Testis (tissue), 3 donors: ENCODE data around the gene NAT16. TPM values are rescaled to one million over a fixed set of nuclear protein-coding genes. Genes with fewer than 3 reads are reported as not detected.

Source experiments
- DNase-seq: peaks from one replicate; pipeline ENCODE4 v3.0.0-alpha.2; 2019
- H3K27ac ChIP-seq, 2 donors: fragments of 200-600 bp; sonication (generic); one replicate each; pipeline ENCODE4 v1.5.1; 2019
- H3K27me3 ChIP-seq: fragments of 200-600 bp; sonication (generic); one replicate; pipeline ENCODE4 v1.5.1; 2019
- H3K36me3 ChIP-seq: fragments of 200-600 bp; sonication (generic); one replicate; pipeline ENCODE4 v1.5.1; 2017; ENCODE audit warnings: low read depth; ENCODE audit errors: missing control alignments
- H3K4me1 ChIP-seq: fragments of 200-600 bp; sonication (generic); one replicate; pipeline ENCODE4 v1.5.1; 2019
- H3K4me3 ChIP-seq, 2 donors: fragments of 200-600 bp; sonication (generic); one replicate each; pipeline ENCODE4 v1.5.1; 2017 to 2019
- H3K9me3 ChIP-seq: fragments of 200-600 bp; sonication (generic); one replicate; pipeline ENCODE4 v1.5.1; 2017
- POLR2A ChIP-seq: fragments of 450-650 bp; IDR thresholded peaks from one replicate; pipeline ENCODE4 v1.6.1; 2017; ENCODE audit warnings: antibody characterized with exemption, mild to moderate bottlenecking, moderate library complexity
- WGBS, 2 donors: methylation state at CpG; one replicate each; pipeline ENCODE4 v1.1.5; 2018; 5-methylcytosine and 5-hydroxymethylcytosine counted together
- intact Hi-C: fragments of 100-400 bp; cut with DNase I; formaldehyde crosslinking; loops from one replicate; pipeline ENCODE4 v1.15.1; 2023; ENCODE audit warnings: low total_unique reads
- polyA plus RNA-seq: library from polyadenylated mRNA; stranded (reverse); fragments of 350-450 nt; fragmentation: Illumina TruSeq; extraction: RNeasy Lipid Tissue Mini Kit (QIAGEN cat#74804); gene quantifications from one replicate; pipeline ENCODE4 v1.2.3, GENCODE V29; 2014; ENCODE audit warnings: low read depth, low replicate concordance; ENCODE audit not compliant: insufficient read depth
- total RNA-seq, 2 donors: library from RNA; depleted of rRNA; stranded (reverse); fragments of >200 nt; gene quantifications; one replicate each; pipeline ENCODE4 v1.2.3, GENCODE V29; 2016
- TF ChIP-seq, protein P1 (sequence below), 3 experiments: fragments of 450-650 bp in 2 of 3; fragments of 200-600 bp in 1 of 3; sonication (generic) in 1 of 3; IDR thresholded peaks; one replicate each; pipeline ENCODE4 v1.5.1; 2016 to 2019; ENCODE audit warnings: antibody characterized with exemption in 3 of 3, mild to moderate bottlenecking in 2 of 3, moderate library complexity in 1 of 3

Gene NAT16
- total and polyA plus RNA-seq, 3 donors from 2014 or later: 0.26 to 0.50 (median 0.31) TPM

DNA sequence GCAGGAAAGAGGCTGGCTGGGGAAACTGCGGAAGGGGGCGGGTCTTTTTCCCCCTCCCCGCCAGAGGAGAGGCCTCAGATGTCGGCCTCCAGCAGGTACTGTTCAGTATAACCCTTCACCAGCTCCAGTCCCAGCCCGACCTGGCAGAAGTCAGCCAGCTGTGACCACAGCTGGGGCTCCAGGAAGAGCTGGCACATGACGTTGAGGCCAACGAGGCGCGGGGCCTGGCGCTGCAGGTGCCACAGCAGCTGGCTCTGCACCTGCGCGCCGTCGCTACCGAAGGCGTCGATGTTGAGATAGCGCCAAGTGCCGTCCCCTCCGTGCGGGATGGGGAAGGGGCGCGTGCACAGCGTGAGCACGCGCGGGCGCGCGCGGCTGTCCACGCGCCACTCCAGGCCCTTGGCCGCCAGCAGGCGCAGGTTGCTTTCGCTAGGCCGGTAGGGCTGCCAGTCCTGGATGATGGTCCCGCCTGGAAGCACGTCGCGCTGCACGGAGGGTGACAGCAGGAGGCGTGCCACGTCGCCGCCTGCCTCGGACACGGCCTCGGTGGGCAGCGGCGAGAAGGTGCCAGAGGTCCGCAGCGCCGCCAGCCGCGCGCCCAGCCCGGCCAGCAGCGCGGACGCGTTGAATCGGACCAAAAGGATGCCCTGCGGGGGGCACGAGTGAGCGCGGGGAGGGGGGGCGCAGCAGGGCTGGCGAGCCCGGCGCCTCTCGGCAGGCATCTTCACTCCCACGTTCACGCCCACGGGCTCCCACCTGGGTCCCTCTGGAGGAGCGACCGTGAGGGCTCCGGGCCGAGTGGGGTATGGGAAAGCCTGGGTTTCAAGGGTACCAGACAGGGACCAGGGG, 7.9 kb downstream of the NAT16 start:
- TF ChIP-seq, protein P1, sequence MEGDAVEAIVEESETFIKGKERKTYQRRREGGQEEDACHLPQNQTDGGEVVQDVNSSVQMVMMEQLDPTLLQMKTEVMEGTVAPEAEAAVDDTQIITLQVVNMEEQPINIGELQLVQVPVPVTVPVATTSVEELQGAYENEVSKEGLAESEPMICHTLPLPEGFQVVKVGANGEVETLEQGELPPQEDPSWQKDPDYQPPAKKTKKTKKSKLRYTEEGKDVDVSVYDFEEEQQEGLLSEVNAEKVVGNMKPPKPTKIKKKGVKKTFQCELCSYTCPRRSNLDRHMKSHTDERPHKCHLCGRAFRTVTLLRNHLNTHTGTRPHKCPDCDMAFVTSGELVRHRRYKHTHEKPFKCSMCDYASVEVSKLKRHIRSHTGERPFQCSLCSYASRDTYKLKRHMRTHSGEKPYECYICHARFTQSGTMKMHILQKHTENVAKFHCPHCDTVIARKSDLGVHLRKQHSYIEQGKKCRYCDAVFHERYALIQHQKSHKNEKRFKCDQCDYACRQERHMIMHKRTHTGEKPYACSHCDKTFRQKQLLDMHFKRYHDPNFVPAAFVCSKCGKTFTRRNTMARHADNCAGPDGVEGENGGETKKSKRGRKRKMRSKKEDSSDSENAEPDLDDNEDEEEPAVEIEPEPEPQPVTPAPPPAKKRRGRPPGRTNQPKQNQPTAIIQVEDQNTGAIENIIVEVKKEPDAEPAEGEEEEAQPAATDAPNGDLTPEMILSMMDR (IDR thresholded peaks at IDR 0.05): no peak
- TF ChIP-seq POLR2A: no peak
- H3K9me3 ChIP-seq: no peaks in the 10 kb centered on the region
- WGBS, 2 donors: 1 to 3% methylated on average over 4 to 63 of the region's 79 CpGs
- intact Hi-C loops: no loop called here
- no peak for DNase-seq
- H3K27ac ChIP-seq: no peak overlapping the region
- peaks cover 18% of the 10 kb centered on the region for H3K4me1 ChIP-seq
- no peaks in the 10 kb centered on the region for H3K27me3 ChIP-seq
- H3K4me3 ChIP-seq: peak overlapping the region in 1 of 2 donors; percentile 11
- H3K36me3 ChIP-seq: no peaks in the 10 kb centered on the region

DNA sequence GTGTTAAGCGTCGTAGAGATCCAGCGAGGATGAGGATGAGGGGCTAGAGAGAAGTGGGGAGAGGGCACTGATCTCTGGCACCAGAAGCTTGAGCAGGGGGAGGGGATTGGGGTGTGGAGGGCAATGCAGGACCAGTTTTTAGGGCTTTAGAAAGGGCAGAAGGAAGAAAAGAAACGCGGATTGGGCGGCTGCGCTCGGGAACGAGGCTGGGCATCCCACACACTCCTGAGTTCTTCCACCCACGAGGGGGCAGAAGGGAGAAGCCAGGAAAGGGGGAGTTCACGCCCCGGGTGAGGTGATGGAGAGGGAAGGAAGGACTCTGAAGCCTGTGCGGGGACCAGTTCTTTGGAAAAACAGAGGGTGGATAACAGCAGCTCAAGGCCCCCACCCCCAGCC, 8.7 kb downstream of the NAT16 start:
- Histone ChIP-seq H3K27ac (no peak overlapping the region), H3K4me3 (no peak overlapping the region), H3K36me3 (no peaks in the 10 kb centered on the region), H3K27me3 (no peaks in the 10 kb centered on the region), H3K4me1 (peaks cover 18% of the 10 kb centered on the region), H3K9me3 (no peaks in the 10 kb centered on the region)
- DNase-seq: no peak
- intact Hi-C loops: no loop called here
- TF ChIP-seq, protein P1 (IDR thresholded peaks at IDR 0.05): no peak
- no peak for TF ChIP-seq POLR2A
- WGBS, 2 donors: 0 to 1% methylated on average over 12 to 13 of the region's 13 CpGs

DNA sequence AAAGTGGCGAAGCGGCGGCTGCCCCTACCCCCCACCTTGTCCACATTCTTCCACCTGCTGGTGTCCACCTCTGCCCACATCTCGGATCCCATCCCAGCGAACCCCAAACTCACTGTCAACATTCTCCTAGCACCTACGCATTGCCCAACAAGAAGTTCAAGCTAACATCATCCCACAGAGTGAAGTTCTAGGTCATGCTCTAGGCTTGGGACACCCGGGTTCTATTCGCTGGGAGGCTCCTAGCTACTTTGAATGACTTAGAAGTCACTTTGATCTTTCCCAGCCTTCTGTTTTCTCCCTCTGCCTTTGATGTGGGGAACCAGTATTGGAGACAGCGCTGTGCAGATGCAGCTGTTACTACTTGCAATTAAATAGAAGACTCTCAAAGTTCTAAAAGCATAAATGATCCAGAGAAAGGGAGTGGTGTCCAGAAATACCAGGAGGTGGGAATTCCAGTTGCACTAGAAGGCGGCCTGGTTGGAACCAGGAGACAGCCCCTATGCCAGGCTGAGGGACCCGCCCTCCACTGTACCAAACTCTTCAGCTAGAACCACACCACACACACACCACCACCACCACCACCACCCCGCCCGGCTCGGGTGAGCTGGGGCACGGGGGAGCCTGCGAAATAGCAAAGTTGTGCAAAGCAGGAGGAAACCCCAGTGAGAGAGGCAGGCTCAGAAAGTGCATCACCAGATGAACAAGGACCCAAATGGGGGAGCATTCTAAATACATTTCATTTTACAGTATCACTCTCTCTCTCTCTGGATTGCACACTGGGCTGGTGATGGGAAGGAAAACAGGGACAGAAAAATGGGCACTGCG, 9.3 kb downstream of the NAT16 start:
- WGBS, 2 donors: 4 to 5% methylated on average over 16 to 17 of the region's 17 CpGs
- H3K4me1 ChIP-seq: peaks cover 20% of the 10 kb centered on the region
- no peak for TF ChIP-seq POLR2A
- TF ChIP-seq, protein P1 (IDR thresholded peaks at IDR 0.05): no peak
- H3K27ac ChIP-seq: no peak overlapping the region
- intact Hi-C loops: no loop called here
- no peaks in the 10 kb centered on the region for H3K36me3 ChIP-seq
- DNase-seq: no peak
- H3K27me3 ChIP-seq: no peaks in the 10 kb centered on the region
- no peak overlapping the region for H3K4me3 ChIP-seq
- H3K9me3 ChIP-seq: no peaks in the 10 kb centered on the region

DNA sequence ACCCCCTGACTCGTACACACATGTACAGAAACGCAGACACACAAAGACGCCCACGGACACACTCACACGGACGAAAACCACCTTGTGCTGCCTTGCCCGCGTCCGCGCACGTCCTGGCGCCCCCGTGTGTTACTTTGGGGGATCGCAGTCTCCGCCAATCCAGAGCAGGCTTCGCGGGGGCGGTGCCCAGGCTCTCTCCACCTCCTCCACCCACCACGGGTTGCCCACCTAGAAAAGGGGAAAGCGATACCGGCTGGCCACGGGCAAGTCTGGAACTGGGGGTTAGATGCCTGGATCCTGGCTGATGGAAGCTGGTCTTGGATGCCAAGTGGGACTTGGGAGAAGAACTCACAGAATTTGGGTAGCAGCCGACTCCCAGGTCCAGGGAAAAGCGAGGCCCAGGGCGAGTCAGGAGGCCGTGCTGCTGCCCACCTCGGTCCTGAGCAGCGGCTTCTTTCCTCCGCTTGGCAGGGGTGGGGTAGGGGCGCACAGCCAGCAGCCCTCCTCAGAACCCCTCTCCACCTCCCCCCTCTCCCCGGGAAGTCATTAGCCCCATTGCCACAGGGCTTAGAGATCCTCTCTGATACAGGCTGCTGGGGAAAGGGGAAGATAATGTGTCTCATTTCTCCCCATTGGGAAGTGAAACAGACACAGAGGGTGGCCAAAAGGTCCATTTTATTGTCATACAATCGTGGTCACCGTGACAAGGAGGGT, 10.1 kb downstream of the NAT16 start:
- no peaks in the 10 kb centered on the region for H3K9me3 ChIP-seq
- intact Hi-C loops: loop anchor here (10.0 kb wide), 1 partner anchor 115 kb away; no protein-coding TSS in a partner anchor
- H3K27me3 ChIP-seq: no peaks in the 10 kb centered on the region
- DNase-seq: peak; percentile 78
- peaks cover 22% of the 10 kb centered on the region for H3K4me1 ChIP-seq
- H3K27ac ChIP-seq: no peak overlapping the region
- H3K36me3 ChIP-seq: no peaks in the 10 kb centered on the region
- 1% methylated on average over 21 to 33 of the region's 33 CpGs for WGBS, 2 donors
- H3K4me3 ChIP-seq: no peak overlapping the region
- TF ChIP-seq, protein P1 (IDR thresholded peaks at IDR 0.05): peak; percentile 59 to 82 (median 73)
- TF ChIP-seq POLR2A: no peak
